HG02973 (cell line): Measurements from ENCODE around the gene IL22RA1.

Experiments used
- ATAC-seq: cut with Tn5 transposase; IDR thresholded peaks from one replicate; pipeline ENCODE4 v1.9.1; 2021; ENCODE audit warnings: moderate library complexity; ENCODE audit not compliant: unreplicated experiment

Gene IL22RA1

DNA sequence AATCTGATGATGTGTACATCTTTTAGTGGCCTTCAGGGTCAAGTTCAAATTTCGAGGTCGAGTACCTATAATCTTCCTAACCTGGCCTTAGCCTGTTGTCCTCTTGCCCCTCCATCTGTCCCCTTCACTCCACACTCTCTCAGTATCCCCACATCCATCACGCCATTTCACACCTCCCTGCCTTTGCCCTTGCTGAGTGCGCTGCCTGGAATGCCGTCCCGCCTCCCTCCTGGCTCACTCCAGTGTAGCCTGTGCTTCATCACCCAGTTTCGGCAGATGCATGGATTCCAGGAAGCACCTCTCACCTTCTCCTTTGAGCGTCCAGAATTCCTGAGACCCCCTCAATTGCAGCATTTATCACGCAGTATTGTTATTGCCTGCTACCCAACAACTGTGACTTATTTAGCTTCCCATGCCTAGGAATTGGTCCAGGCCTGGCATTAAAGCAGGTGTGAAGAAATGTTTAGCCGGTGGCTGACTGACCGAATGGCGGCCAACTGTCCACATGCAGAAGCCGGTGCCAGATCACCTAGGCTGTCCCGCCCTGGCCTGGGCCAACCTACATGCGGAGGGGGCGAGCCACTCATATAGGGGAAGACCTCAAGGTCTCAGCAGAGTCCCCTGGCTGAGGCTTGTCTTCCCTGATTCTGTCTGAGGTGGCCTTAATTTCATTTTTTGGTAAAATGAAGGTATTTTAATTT lies 65.5 kb downstream of the IL22RA1 start:
- no peak for ATAC-seq

DNA sequence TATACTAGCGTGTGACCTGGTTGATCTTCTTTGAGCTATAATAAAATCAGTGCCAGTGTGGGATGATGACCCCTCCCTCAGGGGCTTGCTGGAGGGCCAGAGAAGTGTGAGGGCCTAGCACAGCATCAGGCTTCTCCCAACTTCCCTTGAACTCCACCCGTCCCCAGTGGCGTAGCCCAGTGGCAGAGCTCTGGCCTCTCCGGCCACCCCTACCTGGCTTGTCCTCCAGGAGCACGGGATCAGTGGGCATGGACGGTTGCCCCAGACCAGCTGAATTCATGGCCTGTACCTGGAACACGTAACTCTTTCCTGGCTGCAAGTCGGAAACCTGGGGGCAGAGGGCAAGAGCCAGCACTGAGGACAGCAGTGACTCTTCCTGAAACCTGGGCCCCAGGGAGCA lies 67.0 kb downstream of the IL22RA1 start:
- no peak for ATAC-seq

DNA sequence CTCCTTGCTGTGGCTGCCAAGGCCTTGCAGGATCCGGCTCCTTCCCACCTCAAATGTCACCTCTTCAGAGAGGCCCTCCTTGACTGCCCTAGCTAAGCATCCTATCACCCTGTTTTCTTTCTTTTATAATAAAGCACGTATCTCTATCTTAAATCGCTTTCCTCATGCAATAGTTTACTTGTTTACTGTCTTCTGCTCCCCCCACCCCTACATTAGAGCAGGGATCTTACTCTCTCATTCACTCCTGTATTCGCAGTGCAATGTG lies 67.4 kb downstream of the IL22RA1 start:
- no peak for ATAC-seq

DNA sequence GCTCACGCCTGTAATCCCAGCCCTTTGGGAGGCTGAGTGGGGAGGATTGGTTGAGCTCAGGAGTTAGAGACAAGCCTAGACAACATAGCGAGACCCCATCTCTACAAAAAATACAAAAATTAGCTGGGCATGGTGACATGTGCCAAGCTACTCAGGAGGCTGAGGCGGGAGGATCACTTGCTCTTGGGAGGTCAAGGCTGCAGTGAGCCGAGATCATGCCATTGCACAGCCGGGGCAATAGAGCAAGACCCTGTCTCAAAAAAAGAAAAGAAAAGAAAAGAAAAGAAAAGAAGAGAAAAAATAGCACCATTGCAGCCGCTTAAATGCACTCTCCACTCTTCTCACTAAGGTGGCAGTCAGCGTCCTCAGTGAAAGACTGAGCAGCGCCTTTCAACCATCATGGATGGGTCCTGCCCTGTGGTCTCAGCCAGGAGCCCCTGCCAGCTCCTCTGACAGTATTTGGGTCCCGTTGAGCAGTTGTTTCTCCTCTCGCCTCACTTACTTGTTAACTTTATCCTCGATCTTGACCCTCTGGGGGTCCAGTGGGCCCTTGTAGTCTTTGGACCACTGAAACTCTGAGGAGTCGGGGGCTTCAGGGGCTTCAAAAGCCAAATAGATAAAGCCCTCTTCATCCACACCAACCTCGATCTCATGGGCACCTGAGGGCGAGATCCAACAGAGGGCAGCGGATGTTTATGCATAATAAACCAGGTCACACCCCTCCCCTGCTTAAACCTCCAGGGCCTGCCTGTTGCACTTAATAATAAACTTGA lies 67.9 kb downstream of the IL22RA1 start:
- ATAC-seq = no peak

DNA sequence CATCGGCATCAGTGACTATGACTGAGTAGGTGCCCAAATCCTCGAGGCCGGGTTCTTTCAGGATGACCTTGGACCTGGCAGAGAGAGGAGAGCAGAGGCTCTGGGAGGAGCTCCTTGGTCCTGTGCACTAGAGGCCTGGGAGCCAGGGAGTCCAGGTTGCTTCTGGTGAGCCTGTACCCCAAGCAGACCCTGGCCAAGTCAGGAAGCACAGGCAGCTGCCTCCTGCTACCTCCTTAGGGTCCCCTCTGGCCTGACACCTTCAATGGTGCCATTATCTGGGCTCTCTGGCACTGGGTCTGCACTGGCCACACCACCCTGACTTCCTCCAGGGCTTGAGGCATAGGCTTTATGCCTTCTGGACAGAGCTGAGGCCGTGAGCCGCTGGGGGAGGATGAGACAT lies 68.7 kb downstream of the IL22RA1 start:
- ATAC-seq = no peak

DNA sequence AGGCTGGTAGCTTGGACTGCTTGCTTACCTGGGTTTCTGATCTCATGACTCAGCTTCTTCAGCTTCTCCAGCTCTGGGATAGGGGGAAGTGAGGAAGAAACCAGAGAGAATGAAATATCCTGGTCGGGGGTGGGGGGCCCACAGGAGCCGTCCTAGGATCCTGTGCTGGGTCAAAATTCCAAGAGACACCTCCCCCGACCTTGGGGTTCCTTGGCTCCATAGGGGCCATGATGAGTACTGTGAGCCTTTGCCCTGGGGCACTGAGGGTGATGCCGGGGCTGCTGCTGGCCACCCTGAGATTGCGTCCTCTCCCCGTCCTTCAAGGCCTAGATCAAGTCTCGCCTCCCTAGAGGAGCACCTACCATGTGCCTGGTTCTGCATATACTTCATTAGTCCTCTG lies 71.0 kb downstream of the IL22RA1 start:
- ATAC-seq = no peak

DNA sequence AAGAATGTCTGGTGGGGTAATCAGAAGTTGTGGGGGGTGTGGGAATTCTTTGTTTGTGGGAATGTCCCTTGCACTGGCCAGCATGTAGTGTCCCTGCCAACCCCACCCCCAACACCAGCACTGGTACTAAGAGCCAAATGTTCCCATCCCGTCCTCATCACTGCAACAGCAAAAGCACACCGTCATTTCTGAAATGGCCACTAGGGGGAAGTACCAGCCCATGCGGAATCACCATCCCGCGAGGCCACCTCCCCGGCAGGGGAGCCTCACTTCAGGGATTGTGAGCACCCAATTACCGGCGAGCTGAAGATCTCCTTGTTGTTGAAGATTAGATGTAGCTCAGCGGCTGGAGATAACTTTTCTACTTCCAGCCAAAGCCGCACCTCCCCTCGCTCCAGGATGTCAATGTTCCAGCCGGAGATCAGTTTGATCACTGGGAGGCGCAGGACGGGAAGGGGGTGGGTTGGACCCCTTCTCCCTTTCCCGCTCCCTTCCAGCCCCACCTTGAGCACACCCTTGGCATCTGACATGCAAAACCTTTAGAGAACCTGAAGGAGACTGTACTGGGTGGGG lies 72.0 kb downstream of the IL22RA1 start:
- ATAC-seq = no peak

DNA sequence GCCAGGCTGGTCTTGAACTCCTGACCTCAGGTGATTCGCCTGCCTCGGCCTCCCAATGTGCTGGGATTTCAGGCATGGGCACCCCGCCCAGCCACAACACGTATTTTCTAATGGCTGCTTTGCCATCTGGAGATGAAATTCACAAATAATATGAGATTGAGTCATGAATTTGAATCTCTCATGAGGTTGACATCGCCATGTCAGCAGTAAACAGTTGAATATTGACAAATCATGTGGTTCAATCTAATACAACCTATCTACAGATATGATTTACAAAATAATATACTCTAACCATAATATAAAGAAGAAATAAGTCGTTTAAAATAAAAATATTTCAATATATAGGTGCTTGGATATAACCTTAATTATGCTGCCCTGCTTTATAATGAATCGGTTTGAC lies 73.1 kb downstream of the IL22RA1 start:
- ATAC-seq = no peak
